Heart left ventricle (tissue), 13 donors: ENCODE data around the gene TGFBR3.

Experiments
- CTCF ChIP-seq, 12 donors: fragments of 200-600 bp; sonication (generic) in 4 of 12; IDR thresholded peaks; one replicate each; pipeline versions ENCODE4 v1.5.0 to v1.8.0; 2018 to 2022; ENCODE audit warnings: antibody characterized with exemption in 12 of 12, mild to moderate bottlenecking in 5 of 12
- POLR2A ChIP-seq, 2 donors: fragments of 450-650 bp; IDR thresholded peaks; one replicate each; pipeline ENCODE4 v1.6.1; 2017; ENCODE audit warnings: antibody characterized with exemption in 2 of 2, mild to moderate bottlenecking in 2 of 2, moderate library complexity in 2 of 2
- donor health status: ischemic (EF 13 %, LVEDD 7.1; RV severe dilation, severe dysfunction).
- donor health status: DM: no; HTN: yes; CAD: no.
- donor health status: DM: no; HTN: no; CAD: no.
- donor health status: ischemic (EF 25% LVEDD 6.9; RV normal size, moderate dysfunction).
- donor health status: ischemic (EF 25% LVEDD 5.7; RV mildly dilated, moderate dysfunction).
- donor health status: ischemic (EF 35%, LVEDD 5.7; RV mildly dilated, moderate dysfunction).
- donor health status: nonischemic (EF 11% LVEDD 7.7; RV severe dilation, severe dysfunction).
- donor health status: DM: yes; HTN: yes; CAD: no.
- donor health status: PGD.
- donor health status: ischemic (EF 29% LVEDD 5.4; RV normal size, mild dysfunction).
- donor health status: nonischemic (EF 23%, LVEDD 6.1; RV moderate dilation, normal function).

GRCh38 chr1:91746728-91747338 lies 139.1 kb downstream of the TGFBR3 start:
- no peak for TF ChIP-seq CTCF (IDR thresholded peaks at IDR 0.05)
- no peak for TF ChIP-seq POLR2A (IDR thresholded peaks at IDR 0.05)
